Panc1 (cell line): ENCODE results near the gene ELAVL1. TPM values are rescaled to one million over a fixed set of nuclear protein-coding genes. Genes with fewer than 3 reads are reported as not detected.
A peak's percentile ranks its signal among the peaks of the same experiment; 100 is the strongest.

Source experiments
- ATAC-seq: fragments of 200-7000 bp; cut with Tn5 transposase; 2 replicates; pipeline ENCODE4 v1.9.1; 2020; ENCODE audit warnings: mild to moderate bottlenecking, moderate library complexity
- BruUV-seq: library from RNA; stranded (reverse); fragments of 400-500 nt; replicated peaks from 2 replicates; lab custom pipeline; 2021; lab: Mats Ljungman, UMichigan
- CTCF ChIA-PET: fragments of 300-600 bp; sonication (Branson Sonifier 250); formaldehyde crosslinking; loops from one replicate; lab custom pipeline; 2022; ENCODE audit warnings: antibody characterized with exemption; lab: Charles Lee
- POLR2A ChIA-PET: fragments of 300-600 bp; sonication (Branson Sonifier 250); formaldehyde crosslinking; loops from one replicate; lab custom pipeline; 2022; ENCODE audit warnings: antibody characterized with exemption; lab: Charles Lee
- DNase-seq: peaks from one replicate; pipeline ENCODE4 v3.0.0-alpha.2; 2010; ENCODE audit warnings: low read depth, low spot score
- H3K27ac ChIP-seq: 2 replicates; pipeline ENCODE4 v1.5.1; 2011; ENCODE audit warnings: mild to moderate bottlenecking, low read length, inconsistent platforms
- H3K27me3 ChIP-seq: fragments of 200-500 bp; sonication (Bioruptor generic); 2 replicates; pipeline ENCODE4 v1.6.0; 2014; ENCODE audit warnings: low read length, inconsistent platforms; ENCODE audit not compliant: control insufficient read depth, insufficient read depth
- H3K36me3 ChIP-seq: fragments of 200-500 bp; sonication (Bioruptor generic); 2 replicates; pipeline ENCODE4 v1.5.1; 2014; ENCODE audit warnings: inconsistent platforms, mild to moderate bottlenecking, low read length, moderate library complexity; ENCODE audit not compliant: control insufficient read depth, insufficient read depth
- H3K4me1 ChIP-seq: 2 replicates; pipeline ENCODE4 v1.5.1; 2011; ENCODE audit warnings: inconsistent platforms, mild to moderate bottlenecking, low read length, moderate library complexity; ENCODE audit not compliant: control insufficient read depth, insufficient read depth
- H3K4me3 ChIP-seq, 2 experiments: 2 replicates each; pipeline ENCODE4 v1.5.1; 2011 to 2012; ENCODE audit warnings: low read depth in 2 of 2, low read length in 2 of 2, mild to moderate bottlenecking in 2 of 2, inconsistent platforms in 1 of 2, moderate library complexity in 1 of 2
- H3K9me3 ChIP-seq: fragments of 200-500 bp; sonication (Bioruptor generic); 2 replicates; pipeline ENCODE4 v1.5.1; 2014; ENCODE audit warnings: low read depth, mild to moderate bottlenecking, inconsistent platforms, low read length, moderate library complexity; ENCODE audit not compliant: control insufficient read depth, insufficient read depth
- POLR2AphosphoS5 ChIP-seq: IDR thresholded peaks from 2 replicates; pipeline ENCODE4 v1.6.1; 2012; ENCODE audit warnings: mild to moderate bottlenecking, low read depth, low read length, moderate library complexity
- SIN3A ChIP-seq: IDR thresholded peaks from 2 replicates; pipeline ENCODE4 v1.6.1; 2012; ENCODE audit warnings: low read depth, mild to moderate bottlenecking, low read length, moderate library complexity, borderline replicate concordance; ENCODE audit not compliant: insufficient read depth
- TCF7L2 ChIP-seq: IDR thresholded peaks from 2 replicates; pipeline ENCODE4 v1.6.1; 2011; ENCODE audit warnings: mild to moderate bottlenecking, low read depth, low read length, inconsistent platforms
- in situ Hi-C: cut with HindIII; loops from 2 replicates; pipeline ENCODE4 v1.10.0; 2016; ENCODE audit warnings: low sequenced_read_pairs, low pct_unique_long_range_greater_than_20kb
- intact Hi-C: fragments of 100-400 bp; cut with micrococcal nuclease; formaldehyde crosslinking; loops from one replicate; pipeline ENCODE4 v1.10.0; 2022; ENCODE audit not compliant: unreplicated experiment
- total RNA-seq: library from RNA; stranded (reverse); gene quantifications from one replicate; pipeline ENCODE4 v1.2.1, GENCODE V29; 2021; ENCODE audit not compliant: unreplicated experiment
- TF ChIP-seq, protein P1 (sequence below), 2 experiments: IDR thresholded peaks; 2 replicates each; pipeline ENCODE4 v1.6.1; 2011 to 2012; ENCODE audit warnings: low read depth in 2 of 2, control low read depth in 1 of 2, low read length in 1 of 2, mild to moderate bottlenecking in 1 of 2, moderate library complexity in 1 of 2; ENCODE audit not compliant: insufficient read depth in 1 of 2
- TF ChIP-seq, protein P2 (sequence below): fragments of 450-650 bp; IDR thresholded peaks from 2 replicates; pipeline ENCODE4 v1.5.1; 2017; ENCODE audit warnings: mild to moderate bottlenecking

The ELAVL1 gene
- total RNA-seq, 1 experiment from 2014 or later: 123 TPM

DNA sequence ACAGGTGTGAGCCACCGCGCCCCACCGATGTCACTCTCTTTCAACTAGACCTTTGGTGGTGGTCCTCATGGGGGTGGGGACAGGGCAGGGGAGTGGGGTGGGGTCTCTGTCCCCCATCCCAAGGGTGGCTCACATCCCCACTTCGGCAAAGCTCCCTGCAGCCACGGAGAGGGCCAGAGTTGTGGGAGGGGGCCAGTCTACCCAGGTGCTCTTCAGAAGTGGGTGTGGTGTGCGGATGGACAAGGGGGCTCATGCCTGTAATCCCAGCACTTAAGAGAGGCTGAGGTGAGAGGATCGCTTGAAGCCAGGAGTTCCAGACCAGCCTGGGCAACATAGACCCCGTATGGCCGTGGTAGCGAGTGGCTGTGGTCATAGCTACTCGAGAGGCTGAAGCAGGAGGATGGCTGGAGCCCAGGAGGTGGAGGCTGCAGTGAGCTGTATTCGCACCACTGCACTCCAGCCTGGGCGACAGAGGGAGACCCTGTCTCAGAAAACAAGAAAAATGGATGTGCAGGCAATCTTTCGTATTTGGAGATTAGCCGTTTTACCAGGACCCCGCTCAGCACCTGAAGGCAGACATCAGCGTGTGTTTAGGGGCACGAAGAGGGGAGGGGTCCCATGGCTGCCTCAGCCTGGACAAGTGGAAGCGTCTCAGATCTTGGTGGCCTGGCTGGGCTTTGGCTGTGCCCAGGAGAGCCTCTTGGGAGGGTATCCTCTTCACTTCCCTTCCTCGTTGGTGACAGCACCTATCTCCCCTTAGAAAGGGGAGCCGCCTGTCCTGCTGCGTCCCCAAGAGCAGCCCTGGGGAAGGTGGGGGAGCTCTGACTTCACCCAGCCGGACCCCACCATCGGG lies 90.0 kb downstream of the ELAVL1 start:
- ATAC-seq (no peak), DNase-seq (no peak)
- in situ Hi-C loops: no loop called here
- Histone ChIP-seq H3K4me1 (peaks cover 10% of the 10 kb centered on the region), H3K9me3 (no peaks in the 10 kb centered on the region), H3K4me3 (peak overlapping the region; percentile 42 to 61), H3K27me3 (no peaks in the 10 kb centered on the region), H3K36me3 (no peaks in the 10 kb centered on the region; the same call in 1 of the 2 replicates), H3K27ac (peak overlapping the region; percentile 48; the same call in 1 of the 2 replicates)
- no TSS peak for BruUV-seq
- intact Hi-C loops: no loop called here
- TF ChIP-seq, protein P1, sequence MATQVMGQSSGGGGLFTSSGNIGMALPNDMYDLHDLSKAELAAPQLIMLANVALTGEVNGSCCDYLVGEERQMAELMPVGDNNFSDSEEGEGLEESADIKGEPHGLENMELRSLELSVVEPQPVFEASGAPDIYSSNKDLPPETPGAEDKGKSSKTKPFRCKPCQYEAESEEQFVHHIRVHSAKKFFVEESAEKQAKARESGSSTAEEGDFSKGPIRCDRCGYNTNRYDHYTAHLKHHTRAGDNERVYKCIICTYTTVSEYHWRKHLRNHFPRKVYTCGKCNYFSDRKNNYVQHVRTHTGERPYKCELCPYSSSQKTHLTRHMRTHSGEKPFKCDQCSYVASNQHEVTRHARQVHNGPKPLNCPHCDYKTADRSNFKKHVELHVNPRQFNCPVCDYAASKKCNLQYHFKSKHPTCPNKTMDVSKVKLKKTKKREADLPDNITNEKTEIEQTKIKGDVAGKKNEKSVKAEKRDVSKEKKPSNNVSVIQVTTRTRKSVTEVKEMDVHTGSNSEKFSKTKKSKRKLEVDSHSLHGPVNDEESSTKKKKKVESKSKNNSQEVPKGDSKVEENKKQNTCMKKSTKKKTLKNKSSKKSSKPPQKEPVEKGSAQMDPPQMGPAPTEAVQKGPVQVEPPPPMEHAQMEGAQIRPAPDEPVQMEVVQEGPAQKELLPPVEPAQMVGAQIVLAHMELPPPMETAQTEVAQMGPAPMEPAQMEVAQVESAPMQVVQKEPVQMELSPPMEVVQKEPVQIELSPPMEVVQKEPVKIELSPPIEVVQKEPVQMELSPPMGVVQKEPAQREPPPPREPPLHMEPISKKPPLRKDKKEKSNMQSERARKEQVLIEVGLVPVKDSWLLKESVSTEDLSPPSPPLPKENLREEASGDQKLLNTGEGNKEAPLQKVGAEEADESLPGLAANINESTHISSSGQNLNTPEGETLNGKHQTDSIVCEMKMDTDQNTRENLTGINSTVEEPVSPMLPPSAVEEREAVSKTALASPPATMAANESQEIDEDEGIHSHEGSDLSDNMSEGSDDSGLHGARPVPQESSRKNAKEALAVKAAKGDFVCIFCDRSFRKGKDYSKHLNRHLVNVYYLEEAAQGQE (IDR thresholded peaks at IDR 0.05; ENCODE audit: insufficient read depth in 1 of 2, low read depth in 2 of 2, low read length in 1 of 2): no peak
- TF ChIP-seq POLR2AphosphoS5 (no peak), TCF7L2 (no peak), SIN3A (no peak)
- TF ChIP-seq, protein P2, sequence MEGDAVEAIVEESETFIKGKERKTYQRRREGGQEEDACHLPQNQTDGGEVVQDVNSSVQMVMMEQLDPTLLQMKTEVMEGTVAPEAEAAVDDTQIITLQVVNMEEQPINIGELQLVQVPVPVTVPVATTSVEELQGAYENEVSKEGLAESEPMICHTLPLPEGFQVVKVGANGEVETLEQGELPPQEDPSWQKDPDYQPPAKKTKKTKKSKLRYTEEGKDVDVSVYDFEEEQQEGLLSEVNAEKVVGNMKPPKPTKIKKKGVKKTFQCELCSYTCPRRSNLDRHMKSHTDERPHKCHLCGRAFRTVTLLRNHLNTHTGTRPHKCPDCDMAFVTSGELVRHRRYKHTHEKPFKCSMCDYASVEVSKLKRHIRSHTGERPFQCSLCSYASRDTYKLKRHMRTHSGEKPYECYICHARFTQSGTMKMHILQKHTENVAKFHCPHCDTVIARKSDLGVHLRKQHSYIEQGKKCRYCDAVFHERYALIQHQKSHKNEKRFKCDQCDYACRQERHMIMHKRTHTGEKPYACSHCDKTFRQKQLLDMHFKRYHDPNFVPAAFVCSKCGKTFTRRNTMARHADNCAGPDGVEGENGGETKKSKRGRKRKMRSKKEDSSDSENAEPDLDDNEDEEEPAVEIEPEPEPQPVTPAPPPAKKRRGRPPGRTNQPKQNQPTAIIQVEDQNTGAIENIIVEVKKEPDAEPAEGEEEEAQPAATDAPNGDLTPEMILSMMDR: no peak
- ChIA-PET POLR2A (no interaction called here), CTCF (no interaction called here)

DNA sequence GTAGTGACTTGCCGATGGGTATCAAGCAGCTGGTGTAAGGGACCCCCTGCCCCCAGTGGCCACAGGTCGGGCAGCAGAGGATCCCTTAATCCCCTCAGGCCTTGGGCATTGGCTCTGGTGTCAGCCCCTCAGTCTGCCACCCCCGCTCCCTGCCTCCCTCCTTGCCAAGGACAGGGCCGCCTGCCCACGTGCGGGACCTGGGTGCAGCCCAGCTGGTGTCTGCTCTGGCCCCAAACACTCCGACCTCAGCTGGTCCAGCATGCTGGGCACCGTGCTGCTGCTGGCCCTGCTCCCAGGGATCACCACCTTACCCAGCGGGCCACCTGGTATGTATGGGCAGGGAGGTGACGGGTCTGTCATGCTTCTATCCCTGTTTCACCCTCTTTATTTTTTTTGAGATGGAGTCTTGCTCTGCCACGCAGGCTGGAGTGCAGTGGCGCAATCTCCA lies 90.8 kb downstream of the ELAVL1 start, which contains the start of gene TGFBR3L:
TGFBR3L (plus strand) TSS at position 233 of the 448 bp plus-strand sequence.
- ChIA-PET CTCF (no interaction called here), POLR2A (no interaction called here)
- no peaks in the 10 kb centered on the region for H3K27me3 ChIP-seq
- in situ Hi-C loops: no loop called here
- no peaks in the 10 kb centered on the region; the same call in 1 of the 2 replicates for H3K36me3 ChIP-seq
- no TSS peak for BruUV-seq
- H3K27ac ChIP-seq: peak within 1 kb of the TSS; percentile 48; the same call in 1 of the 2 replicates
- TF ChIP-seq, protein P1 (IDR thresholded peaks at IDR 0.05; ENCODE audit: insufficient read depth in 1 of 2, low read depth in 2 of 2, low read length in 1 of 2): no peak
- TF ChIP-seq TCF7L2 (no peak), SIN3A (no peak), POLR2AphosphoS5 (no peak)
- TF ChIP-seq, protein P2: no peak
- peak within 1 kb of the TSS in 1 of 2 experiments; percentile 42; a peak in 2 of 4 replicates for H3K4me3 ChIP-seq
- H3K9me3 ChIP-seq: no peaks in the 10 kb centered on the region
- DNase-seq (no peak), ATAC-seq (no peak)
- intact Hi-C loops: no loop called here
- peaks cover 10% of the 10 kb centered on the region for H3K4me1 ChIP-seq
